Measurements from ENCODE around the gene UBE2B. TPM values are rescaled to one million over a fixed set of nuclear protein-coding genes. Genes with fewer than 3 reads are reported as not detected.

UBE2B gene
- total and polyA plus RNA-seq, 4 donors = 20.1 to 91.6 (median 31.0) TPM

DNA sequence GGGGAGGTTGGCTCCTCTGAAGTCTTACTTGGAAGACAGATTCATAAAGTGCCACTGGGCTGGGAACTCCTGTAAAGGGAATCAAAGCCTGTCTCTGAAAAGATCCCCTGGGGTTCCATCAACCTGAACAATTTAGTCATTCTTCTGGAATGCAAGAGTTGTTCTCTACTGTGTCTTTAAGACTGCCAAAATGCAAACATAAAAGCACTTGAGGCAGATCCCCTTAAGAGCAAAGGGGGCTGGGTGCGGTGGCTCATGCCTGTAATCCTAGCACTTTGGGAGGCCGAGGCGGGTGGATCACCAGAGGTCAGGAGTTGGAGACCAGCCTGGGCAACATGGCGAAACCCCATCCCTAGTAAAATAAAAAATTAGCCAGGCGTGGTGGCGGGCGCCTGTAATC, 23.6 kb downstream of the UBE2B start:
- Histone ChIP-seq H3K36me3 (ENCODE audit: control insufficient read depth in 4 of 4, insufficient read depth in 3 of 4, low read depth in 1 of 4, low read length in 3 of 4) (peaks cover 12 to 57% (median 49%) of the 10 kb centered on the region in 4 donors), H3K4me3 (ENCODE audit: low read depth in 1 of 3, low read length in 3 of 3) (no peak overlapping the region), H3K9ac (ENCODE audit: low read depth in 1 of 2, low read length in 2 of 2) (no peak overlapping the region), H3K27ac (ENCODE audit: low read depth in 1 of 2, low read length in 2 of 2) (no peak overlapping the region), H3K4me1 (ENCODE audit: control insufficient read depth in 4 of 4, insufficient read depth in 4 of 4, low read length in 3 of 4) (peaks cover 0 to 14% (median 7%) of the 10 kb centered on the region in 4 donors), H3K9me3 (ENCODE audit: control insufficient read depth in 4 of 4, low read length in 3 of 4) (no peaks in the 10 kb centered on the region), H3K27me3 (ENCODE audit: control insufficient read depth in 4 of 4, insufficient read depth in 4 of 4, low read length in 3 of 4) (no peaks in the 10 kb centered on the region)
- WGBS = 98% methylated on average over 7 of the region's 7 CpGs
- TF ChIP-seq YY1 (IDR thresholded peaks at IDR 0.05) = no peak
- no peak for TF ChIP-seq CTCF (IDR thresholded peaks at IDR 0.05; ENCODE audit: low read depth, low read length, missing input control)
- TF ChIP-seq, protein P1, sequence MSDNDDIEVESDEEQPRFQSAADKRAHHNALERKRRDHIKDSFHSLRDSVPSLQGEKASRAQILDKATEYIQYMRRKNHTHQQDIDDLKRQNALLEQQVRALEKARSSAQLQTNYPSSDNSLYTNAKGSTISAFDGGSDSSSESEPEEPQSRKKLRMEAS (IDR thresholded peaks at IDR 0.05) = no peak
- TF ChIP-seq JUND (IDR thresholded peaks at IDR 0.05) = no peak
- TF ChIP-seq RAD21 (IDR thresholded peaks at IDR 0.05) = no peak
- no peak for DNase-seq (ENCODE audit: low spot score)

DNA sequence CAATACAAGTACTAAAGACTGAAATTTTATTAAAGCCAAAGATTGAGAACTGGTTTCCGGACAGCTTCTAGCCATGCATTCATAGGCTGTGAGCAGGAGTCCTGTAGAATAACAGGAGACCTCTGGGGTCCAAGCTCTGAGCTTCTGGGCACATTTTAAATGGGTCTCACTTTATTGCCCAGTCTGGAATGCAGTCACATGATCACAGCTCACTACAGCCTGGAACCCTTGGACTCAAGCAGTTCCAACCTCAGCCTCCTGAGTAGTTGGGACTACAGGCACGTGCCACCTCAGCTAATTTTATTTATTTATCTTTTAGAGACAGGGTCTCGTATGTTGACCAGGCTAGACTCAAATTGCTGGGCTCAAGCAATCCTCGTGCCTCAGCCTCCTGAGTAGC, 24.9 kb downstream of the UBE2B start:
- H3K9me3 ChIP-seq (ENCODE audit: control insufficient read depth in 4 of 4, low read length in 3 of 4) = no peaks in the 10 kb centered on the region
- no peaks in the 10 kb centered on the region for H3K27me3 ChIP-seq (ENCODE audit: control insufficient read depth in 4 of 4, insufficient read depth in 4 of 4, low read length in 3 of 4)
- peaks cover 12 to 45% (median 38%) of the 10 kb centered on the region in 4 donors for H3K36me3 ChIP-seq (ENCODE audit: control insufficient read depth in 4 of 4, insufficient read depth in 3 of 4, low read depth in 1 of 4, low read length in 3 of 4)
- no peak overlapping the region for H3K9ac ChIP-seq (ENCODE audit: low read depth in 1 of 2, low read length in 2 of 2)
- WGBS = 94% methylated on average over 4 of the region's 4 CpGs
- H3K4me1 ChIP-seq (ENCODE audit: control insufficient read depth in 4 of 4, insufficient read depth in 4 of 4, low read length in 3 of 4) = peaks cover 0 to 14% (median 7%) of the 10 kb centered on the region in 4 donors
- H3K4me3 ChIP-seq (ENCODE audit: low read depth in 1 of 3, low read length in 3 of 3) = no peak overlapping the region
- TF ChIP-seq FOXA1 (IDR thresholded peaks at IDR 0.05) (no peak), EGR1 (IDR thresholded peaks at IDR 0.05; ENCODE audit: low read depth in 2 of 2) (no peak), JUND (IDR thresholded peaks at IDR 0.05) (no peak), TAF1 (conservative IDR thresholded peaks at IDR 0.05) (no peak), RXRA (IDR thresholded peaks at IDR 0.05) (no peak)
- TF ChIP-seq, protein P2, sequence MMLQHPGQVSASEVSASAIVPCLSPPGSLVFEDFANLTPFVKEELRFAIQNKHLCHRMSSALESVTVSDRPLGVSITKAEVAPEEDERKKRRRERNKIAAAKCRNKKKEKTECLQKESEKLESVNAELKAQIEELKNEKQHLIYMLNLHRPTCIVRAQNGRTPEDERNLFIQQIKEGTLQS (IDR thresholded peaks at IDR 0.05) = no peak
- H3K27ac ChIP-seq (ENCODE audit: low read depth in 1 of 2, low read length in 2 of 2) = no peak overlapping the region
- DNase-seq (ENCODE audit: low spot score) = no peak

DNA sequence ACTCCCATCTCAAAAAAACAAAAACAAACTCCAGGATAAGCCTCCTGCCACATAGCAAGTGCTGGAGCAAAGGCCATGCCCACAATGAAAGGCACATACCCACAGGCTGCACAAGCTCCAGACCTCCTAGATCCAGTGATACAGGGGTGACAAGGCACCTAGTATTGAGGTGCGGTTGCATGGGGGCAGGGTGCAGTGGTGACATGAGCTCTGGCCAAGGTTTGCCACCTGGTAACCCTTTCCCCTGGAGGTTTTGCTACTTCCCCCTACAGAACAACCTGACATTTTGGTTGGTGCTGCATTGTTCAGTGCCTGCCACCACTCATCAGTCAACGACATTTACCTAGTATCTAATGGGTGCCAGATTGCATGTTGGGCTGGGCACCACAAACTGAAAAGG, 25.8 kb downstream of the UBE2B start:
- Histone ChIP-seq H3K27me3 (ENCODE audit: control insufficient read depth in 4 of 4, insufficient read depth in 4 of 4, low read length in 3 of 4) (no peaks in the 10 kb centered on the region), H3K9me3 (ENCODE audit: control insufficient read depth in 4 of 4, low read length in 3 of 4) (no peaks in the 10 kb centered on the region), H3K36me3 (ENCODE audit: control insufficient read depth in 4 of 4, insufficient read depth in 3 of 4, low read depth in 1 of 4, low read length in 3 of 4) (peaks cover 11 to 42% (median 30%) of the 10 kb centered on the region in 4 donors), H3K4me1 (ENCODE audit: control insufficient read depth in 4 of 4, insufficient read depth in 4 of 4, low read length in 3 of 4) (peaks cover 0 to 14% (median 7%) of the 10 kb centered on the region in 4 donors), H3K27ac (ENCODE audit: low read depth in 1 of 2, low read length in 2 of 2) (no peak overlapping the region), H3K4me3 (ENCODE audit: low read depth in 1 of 3, low read length in 3 of 3) (no peak overlapping the region), H3K9ac (ENCODE audit: low read depth in 1 of 2, low read length in 2 of 2) (no peak overlapping the region)
- no peak for DNase-seq (ENCODE audit: low spot score)
- WGBS = 86% methylated on average over 2 of the region's 2 CpGs
- no peak for TF ChIP-seq RAD21 (IDR thresholded peaks at IDR 0.05)
- TF ChIP-seq ZBTB33 (IDR thresholded peaks at IDR 0.05) = no peak
- TF ChIP-seq HNF4A (conservative IDR thresholded peaks at IDR 0.05) = no peak
- TF ChIP-seq EGR1 (IDR thresholded peaks at IDR 0.05; ENCODE audit: low read depth in 2 of 2) = no peak
- no peak for TF ChIP-seq SP1 (IDR thresholded peaks at IDR 0.05)
- TF ChIP-seq RXRA (IDR thresholded peaks at IDR 0.05) = no peak
- no peak for TF ChIP-seq CTCF (IDR thresholded peaks at IDR 0.05; ENCODE audit: low read depth, low read length, missing input control)
- TF ChIP-seq HNF4G (IDR thresholded peaks at IDR 0.05) = no peak
- no peak for TF ChIP-seq YY1 (IDR thresholded peaks at IDR 0.05)
- TF ChIP-seq NR2F2 (IDR thresholded peaks at IDR 0.05) = no peak
- TF ChIP-seq REST (IDR thresholded peaks at IDR 0.05) = no peak
- no peak for TF ChIP-seq TAF1 (conservative IDR thresholded peaks at IDR 0.05)
- TF ChIP-seq, protein P2 (IDR thresholded peaks at IDR 0.05) = no peak
- no peak for TF ChIP-seq FOXA1 (IDR thresholded peaks at IDR 0.05)
- TF ChIP-seq, protein P1 (IDR thresholded peaks at IDR 0.05) = no peak
